Stimulated activated CD8-positive, alpha-beta memory T cell treated with anti-CD3 and anti-CD28 coated beads, Interleukin-7, amount 100 ng/mL, for 24 hours (primary cell): ENCODE measurements around the gene MIF.
"Not testable (repeated sequence)": the region's sequence is repeated elsewhere in the genome, so short reads cannot be mapped to it uniquely, and the experiment has no call there.

Source experiments
- DNase-seq: peaks from one replicate; pipeline ENCODE4 v3.0.0-alpha.2; 2020; ENCODE audit warnings: low read depth

The MIF gene

DNA sequence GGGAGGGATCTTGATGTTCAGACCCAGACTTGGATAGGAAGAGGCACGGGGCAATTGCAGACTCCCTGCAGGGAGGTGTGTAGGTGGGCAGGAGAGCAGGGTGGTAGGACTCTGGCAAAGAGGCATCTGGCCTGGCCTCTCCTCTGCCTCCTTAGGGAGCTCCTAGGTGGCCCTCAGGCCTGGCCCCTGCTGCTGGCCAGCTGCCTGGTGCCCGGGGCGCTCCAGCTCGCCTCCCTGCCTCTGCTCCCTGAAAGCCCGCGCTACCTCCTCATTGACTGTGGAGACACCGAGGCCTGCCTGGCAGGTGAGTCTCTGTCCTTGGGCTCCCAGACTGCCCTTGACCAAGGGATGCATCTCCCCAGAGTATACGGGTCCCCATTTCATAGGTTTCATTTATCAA lies 16.6 kb upstream of the MIF start:
- DNase-seq = no peak

GRCh38 chr22:23878219-23878618 lies 16.0 kb upstream of the MIF start:
- DNase-seq = no peak

GRCh38 chr22:23882370-23882769 lies 11.8 kb upstream of the MIF start:
- no peak for DNase-seq

GRCh38 chr22:23883658-23884057 lies 10.5 kb upstream of the MIF start:
- no peak for DNase-seq

DNA sequence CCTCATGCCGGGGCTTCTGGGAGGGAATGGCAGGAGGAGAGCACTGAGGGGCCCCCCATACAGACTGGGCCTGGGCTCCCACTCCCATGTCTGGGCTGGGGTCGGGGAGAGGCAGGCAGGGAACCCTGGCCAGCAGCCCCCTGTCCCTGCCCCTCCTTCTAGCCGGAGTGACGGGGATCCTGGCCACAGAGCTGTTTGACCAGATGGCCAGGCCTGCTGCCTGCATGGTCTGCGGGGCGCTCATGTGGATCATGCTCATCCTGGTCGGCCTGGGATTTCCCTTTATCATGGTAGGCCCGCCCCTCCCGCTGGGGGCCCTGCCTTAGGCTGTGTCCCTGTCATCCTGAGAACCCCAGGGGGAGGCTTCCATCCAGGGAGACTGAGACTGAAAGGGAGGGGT lies 10.0 kb upstream of the MIF start:
- no peak for DNase-seq

GRCh38 chr22:23888615-23889401 lies 5.4 kb upstream of the MIF start:
- no peak for DNase-seq

- DNase-seq = no peak
These were observed 4.6 kb upstream of the MIF start for GRCh38 chr22:23889620-23890019.

DNA sequence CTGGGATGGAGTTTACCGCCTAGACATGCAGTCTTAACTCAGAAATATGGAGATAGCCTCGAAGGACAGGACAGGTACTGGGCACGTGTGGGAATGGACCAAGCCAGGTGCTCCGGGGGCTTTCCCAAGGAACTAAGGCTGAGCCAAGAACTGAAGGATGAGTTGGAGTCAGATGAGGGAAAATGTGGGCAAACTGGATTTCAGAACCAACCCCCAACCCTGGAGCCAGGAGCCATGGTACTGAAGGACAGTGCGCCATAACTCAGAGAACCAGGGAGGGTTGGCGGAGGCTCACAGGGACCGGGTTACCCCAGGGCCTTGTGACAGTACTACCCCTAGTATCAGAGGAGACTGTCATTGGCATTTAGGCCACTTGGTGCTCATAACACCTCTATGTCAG lies 2.5 kb upstream of the MIF start:
- no peak for DNase-seq

DNA sequence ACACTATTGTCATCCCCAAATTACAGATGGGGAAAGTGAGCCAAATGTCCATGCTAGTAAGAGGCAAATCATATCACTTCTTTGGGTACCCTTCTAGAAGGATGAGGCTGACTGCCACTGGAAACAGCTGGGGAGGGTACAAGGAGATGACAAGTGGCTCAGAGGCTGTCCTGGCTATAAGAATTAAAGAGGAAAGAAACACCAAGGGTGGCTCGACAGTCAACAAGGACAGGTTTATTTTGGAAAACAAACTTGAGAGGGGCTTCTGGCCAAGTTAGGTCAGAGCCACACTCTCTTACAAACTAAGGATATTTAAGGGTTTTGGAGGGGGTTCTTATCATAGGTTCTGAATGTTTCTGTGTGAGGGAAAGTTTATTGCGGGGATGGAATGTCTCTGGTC lies 2.1 kb upstream of the MIF start:
- no peak for DNase-seq

- DNase-seq = no peak
These were observed 1.5 kb upstream of the MIF start for GRCh38 chr22:23892706-23893105.

- no peak for DNase-seq
These were observed 850 bp upstream of the MIF start for GRCh38 chr22:23893121-23893944.

DNA sequence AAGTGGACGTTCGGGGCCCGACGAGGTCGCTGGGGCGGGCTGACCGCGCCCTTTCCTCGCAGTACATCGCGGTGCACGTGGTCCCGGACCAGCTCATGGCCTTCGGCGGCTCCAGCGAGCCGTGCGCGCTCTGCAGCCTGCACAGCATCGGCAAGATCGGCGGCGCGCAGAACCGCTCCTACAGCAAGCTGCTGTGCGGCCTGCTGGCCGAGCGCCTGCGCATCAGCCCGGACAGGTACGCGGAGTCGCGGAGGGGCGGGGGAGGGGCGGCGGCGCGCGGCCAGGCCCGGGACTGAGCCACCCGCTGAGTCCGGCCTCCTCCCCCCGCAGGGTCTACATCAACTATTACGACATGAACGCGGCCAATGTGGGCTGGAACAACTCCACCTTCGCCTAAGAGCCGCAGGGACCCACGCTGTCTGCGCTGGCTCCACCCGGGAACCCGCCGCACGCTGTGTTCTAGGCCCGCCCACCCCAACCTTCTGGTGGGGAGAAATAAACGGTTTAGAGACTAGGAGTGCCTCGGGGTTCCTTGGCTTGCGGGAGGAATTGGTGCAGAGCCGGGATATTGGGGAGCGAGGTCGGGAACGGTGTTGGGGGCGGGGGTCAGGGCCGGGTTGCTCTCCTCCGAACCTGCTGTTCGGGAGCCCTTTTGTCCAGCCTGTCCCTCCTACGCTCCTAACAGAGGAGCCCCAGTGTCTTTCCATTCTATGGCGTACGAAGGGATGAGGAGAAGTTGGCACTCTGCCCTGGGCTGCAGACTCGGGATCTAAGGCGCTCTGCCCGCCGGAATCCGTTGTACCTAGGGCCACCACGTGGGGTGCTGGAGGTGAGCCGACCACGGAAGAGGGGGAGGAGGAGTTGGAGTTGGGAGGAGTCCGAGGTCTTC lies 771 bp downstream of the MIF start:
- DNase-seq = peak; percentile 43

DNA sequence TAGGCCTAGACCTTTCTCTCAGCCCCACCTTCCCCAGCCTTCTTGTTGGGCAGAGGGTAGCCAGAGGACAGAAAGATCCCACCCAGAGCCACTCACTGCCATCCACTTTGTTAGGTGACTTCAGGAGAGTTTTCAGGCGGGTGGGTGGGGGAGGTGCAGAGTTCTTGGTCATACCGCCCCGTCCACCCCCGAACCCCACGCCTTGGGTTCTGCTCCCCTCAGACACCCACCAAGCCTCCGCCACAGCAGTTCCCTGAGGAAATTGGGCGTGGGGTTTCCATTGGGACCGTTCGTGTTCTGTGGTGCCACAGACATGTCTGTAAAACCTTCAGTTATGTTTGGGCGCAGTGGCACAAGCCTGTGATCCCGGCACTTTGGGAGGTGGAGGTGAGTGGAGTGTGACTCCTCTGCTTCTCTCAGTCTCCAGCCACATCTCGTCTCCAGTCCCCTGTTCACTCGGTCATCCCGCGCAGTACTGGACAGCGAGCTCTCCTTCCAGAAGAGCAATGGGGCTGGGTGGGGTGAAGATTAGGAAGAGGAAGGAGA lies 1.5 kb downstream of the MIF start:
- no peak for DNase-seq

GRCh38 chr22:23896166-23896522 lies 2.0 kb downstream of the MIF start:
- no peak for DNase-seq

DNA sequence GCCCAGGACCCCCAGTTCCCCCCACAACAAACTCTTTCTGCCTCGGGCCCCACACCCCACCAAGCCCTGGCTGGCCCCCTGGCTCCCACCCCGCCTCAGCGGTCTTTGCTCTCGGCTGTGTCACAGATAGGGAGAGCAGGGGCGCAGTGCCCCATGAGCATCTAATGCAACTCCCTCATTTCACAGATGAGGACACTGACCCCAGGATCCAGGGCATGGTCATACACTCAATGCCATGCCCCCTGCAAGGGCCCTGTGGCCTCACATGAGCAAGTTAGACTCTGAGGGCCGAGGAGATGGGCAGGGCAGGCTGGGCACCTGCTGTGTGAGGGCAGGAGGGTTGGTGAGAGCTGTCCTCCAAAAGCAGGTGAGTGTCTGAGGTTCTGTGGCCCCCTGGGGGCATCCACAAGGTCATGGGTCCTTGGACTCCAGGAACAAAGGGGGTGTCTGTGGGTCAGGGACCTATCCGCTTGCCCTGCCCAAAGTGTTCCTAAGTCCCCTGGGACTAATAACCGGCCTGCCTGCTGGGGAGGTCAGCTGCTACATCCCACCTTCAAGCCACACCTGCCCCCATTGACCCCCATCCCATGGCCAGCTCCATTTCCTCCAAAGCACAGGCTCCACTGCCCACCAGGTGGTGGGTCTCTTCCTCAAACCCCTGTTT lies 2.5 kb downstream of the MIF start:
- no peak for DNase-seq

DNA sequence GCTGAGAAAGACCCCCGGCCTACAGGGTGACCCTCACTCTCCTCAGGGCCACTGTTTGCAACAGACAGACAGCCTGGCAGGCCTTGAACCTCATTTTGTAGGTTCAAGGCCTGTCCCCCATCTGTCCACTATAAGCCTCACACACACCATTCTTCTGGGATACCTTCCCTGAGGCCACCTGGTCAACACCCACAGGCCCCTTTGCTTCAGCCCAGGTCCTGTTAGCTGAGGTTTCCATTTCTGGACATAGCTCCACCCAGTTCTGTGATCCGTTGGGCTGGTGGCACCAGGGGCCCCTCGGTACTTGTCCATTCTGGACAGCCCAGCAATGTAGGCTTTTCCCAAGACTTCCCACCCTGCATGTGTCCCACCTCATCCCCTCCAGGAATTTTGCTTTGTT lies 3.1 kb downstream of the MIF start:
- no peak for DNase-seq

DNA sequence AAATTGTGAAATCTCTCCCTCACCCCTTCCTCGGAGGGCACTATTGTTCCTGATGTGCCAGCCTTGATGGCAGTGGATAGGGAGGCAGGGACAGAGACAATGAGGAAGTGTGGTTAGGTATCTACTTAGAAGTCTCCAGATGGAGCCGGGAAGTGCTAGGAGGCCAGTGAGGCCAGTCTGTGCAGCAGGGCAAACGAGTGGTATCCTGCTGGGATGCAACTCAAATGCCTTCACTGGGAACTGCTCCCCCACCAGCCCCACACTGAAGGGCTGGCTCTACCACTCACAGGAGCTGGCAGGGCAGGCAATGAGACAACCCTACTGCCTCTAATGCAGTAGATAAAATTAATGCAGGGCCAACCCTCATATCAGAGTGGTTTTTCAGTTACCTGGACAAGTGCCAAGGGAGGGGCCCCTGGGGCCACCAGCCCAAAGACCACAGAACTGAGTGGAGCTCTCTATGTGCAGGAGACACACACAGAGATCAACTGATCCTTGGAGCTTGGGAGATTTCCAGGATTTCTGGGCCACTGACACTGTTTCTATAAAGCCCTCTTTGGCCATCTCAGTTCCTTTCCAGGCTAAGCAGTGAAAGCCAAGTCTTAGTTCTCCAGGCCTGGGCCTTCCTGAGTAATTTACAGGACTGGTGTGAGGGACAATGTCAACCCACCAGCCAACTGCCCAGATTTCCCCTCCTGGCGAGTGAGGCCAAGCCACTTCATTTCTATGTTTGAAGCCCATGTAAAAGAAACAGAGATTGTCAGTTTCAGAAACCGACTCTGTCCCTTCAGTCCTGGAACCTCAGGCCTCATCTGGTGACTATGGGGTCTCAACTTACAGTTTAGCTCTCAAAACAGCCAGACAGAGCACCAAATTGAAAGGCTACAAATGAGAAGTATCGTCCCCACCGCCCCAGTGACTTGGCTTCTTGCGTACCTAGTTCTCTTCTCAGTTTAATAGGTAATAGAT lies 4.1 kb downstream of the MIF start:
- DNase-seq = no peak

GRCh38 chr22:23899042-23899745 lies 5.0 kb downstream of the MIF start:
- DNase-seq = no peak

GRCh38 chr22:23900227-23900626 lies 6.0 kb downstream of the MIF start:
- not testable (repeated sequence) for DNase-seq

- DNase-seq = no peak
These were observed 7.4 kb downstream of the MIF start for GRCh38 chr22:23901600-23901999.
